OCI-LY1 (cell line): ENCODE results near the gene TK2.
"Not testable (repeated sequence)": the region's sequence is repeated elsewhere in the genome, so short reads cannot be mapped to it uniquely, and the experiment has no call there.

ENCODE experiments used
- CTCF ChIP-seq: fragments of 200-600 bp; sonication (generic), shearing (Covaris generic); IDR thresholded peaks from 2 replicates; pipeline ENCODE4 v1.5.1; 2017; ENCODE audit warnings: mild to moderate bottlenecking, antibody characterized with exemption, low read length, moderate library complexity, mixed read lengths
- EZH2 ChIP-seq: fragments of 200-600 bp; sonication (generic), shearing (Covaris generic); IDR thresholded peaks from 2 replicates; pipeline ENCODE4 v1.8.0; 2017; ENCODE audit warnings: borderline replicate concordance, mixed run types, mild to moderate bottlenecking, antibody characterized with exemption, low read length, moderate library complexity, mixed read lengths

GRCh38 chr16:66501563-66501962 is 48.4 kb downstream of the TK2 start:
- not testable (repeated sequence) for TF ChIP-seq CTCF, EZH2
